Loucy (cell line): ENCODE data around the gene RETREG3.

ENCODE experiments used
- EZH2phosphoT487 ChIP-seq: fragments of 200-600 bp; IDR thresholded peaks from 2 replicates; pipeline ENCODE4 v1.6.1; 2018; ENCODE audit warnings: antibody characterized with exemption, mild to moderate bottlenecking, moderate library complexity, borderline replicate concordance
- TF ChIP-seq, protein P1 (sequence below): fragments of 200-600 bp; sonication (generic); conservative IDR thresholded peaks from 2 replicates; pipeline ENCODE4 v1.5.1; 2014; ENCODE audit warnings: mild to moderate bottlenecking, antibody characterized with exemption, low read length

DNA sequence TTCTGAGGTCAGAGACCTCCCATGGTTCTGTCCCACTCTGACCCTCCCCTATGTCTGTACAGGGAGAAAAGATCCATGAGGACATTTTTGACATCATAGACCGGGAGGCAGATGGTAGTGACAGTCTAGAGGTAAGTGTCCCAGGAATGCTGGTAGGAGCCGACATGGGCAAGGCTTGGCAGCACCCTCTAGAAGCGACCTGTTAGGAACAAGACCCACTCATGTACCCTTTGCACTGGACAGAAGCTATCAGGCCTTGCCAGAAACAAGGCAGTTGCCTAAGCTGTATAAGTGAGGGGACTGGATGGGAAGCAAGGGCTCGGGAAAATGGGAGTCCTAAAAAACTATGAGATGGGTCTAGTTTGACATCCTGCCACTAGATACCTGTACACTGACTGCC is 2.8 kb upstream of the RETREG3 start:
- TF ChIP-seq, protein P1, sequence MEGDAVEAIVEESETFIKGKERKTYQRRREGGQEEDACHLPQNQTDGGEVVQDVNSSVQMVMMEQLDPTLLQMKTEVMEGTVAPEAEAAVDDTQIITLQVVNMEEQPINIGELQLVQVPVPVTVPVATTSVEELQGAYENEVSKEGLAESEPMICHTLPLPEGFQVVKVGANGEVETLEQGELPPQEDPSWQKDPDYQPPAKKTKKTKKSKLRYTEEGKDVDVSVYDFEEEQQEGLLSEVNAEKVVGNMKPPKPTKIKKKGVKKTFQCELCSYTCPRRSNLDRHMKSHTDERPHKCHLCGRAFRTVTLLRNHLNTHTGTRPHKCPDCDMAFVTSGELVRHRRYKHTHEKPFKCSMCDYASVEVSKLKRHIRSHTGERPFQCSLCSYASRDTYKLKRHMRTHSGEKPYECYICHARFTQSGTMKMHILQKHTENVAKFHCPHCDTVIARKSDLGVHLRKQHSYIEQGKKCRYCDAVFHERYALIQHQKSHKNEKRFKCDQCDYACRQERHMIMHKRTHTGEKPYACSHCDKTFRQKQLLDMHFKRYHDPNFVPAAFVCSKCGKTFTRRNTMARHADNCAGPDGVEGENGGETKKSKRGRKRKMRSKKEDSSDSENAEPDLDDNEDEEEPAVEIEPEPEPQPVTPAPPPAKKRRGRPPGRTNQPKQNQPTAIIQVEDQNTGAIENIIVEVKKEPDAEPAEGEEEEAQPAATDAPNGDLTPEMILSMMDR = no peak
- no peak for TF ChIP-seq EZH2phosphoT487
